Measurements from ENCODE around the gene CTSL.

- no peak for TF ChIP-seq PHF8 (IDR thresholded peaks at IDR 0.05; ENCODE audit: borderline replicate concordance, low read depth)
- no peak for TF ChIP-seq MAX (IDR thresholded peaks at IDR 0.05)
- no peak for TF ChIP-seq EP300 (IDR thresholded peaks at IDR 0.05)
- TF ChIP-seq CTCF (IDR thresholded peaks at IDR 0.05) = no peak
- no peak for TF ChIP-seq USF2 (IDR thresholded peaks at IDR 0.05)
- no peak for TF ChIP-seq RAD21 (conservative IDR thresholded peaks at IDR 0.05 in 1 of 2, IDR thresholded peaks at IDR 0.05 in 1 of 2)
- TF ChIP-seq POLR2A (IDR thresholded peaks at IDR 0.05; ENCODE audit: low read length) = no peak
- TF ChIP-seq MAFK (IDR thresholded peaks at IDR 0.05; ENCODE audit: partially characterized antibody) = no peak
- TF ChIP-seq MYC (IDR thresholded peaks at IDR 0.05; ENCODE audit: borderline replicate concordance, low read length) = no peak
Measured at GRCh38 chr9:87702921-87703320, 23.0 kb upstream of the CTSL start.
